ENCODE measurements around the gene PHC2. TPM values are rescaled to one million over a fixed set of nuclear protein-coding genes. Genes with fewer than 3 reads are reported as not detected.

Gene PHC2
- total RNA-seq, 4 donors from 2014 or later = 52.7 to 68.9 (median 59.8) TPM

DNA sequence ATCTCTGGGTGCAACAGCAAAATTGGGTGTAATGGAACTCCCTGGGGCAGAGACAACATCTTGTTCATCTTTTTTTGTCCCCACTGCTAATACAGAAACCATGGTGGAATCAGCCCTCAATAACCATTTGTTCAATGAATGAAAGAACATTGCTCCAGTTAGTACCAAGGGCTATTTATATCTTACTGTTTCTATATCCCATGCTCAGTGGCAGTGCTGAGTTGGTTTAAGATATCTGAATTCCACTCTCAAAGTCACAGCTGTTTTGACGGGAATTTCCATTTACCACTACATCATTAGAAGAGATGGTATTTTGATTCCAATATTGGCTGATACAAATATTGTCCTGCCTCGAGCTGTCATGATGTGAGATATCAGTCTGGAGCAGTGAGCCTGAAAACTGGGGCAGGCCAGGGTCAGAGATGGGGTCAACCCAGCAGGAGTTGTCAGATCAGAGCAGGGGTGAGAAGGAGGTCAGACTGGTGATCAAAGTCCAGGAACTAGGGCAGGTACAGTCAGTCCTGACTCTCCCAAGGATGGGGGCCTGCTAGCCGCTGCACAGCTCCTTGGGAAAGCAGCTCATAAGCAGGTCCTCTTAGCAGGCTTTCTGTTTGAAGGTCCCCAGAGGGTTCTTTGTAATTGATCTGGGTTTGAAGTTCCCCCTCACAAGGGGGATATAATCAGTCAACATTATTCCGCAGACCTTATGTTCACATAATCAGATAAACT, 5.8 kb upstream of the PHC2 start:
- no peak for DNase-seq
- intact Hi-C loops (cut with DNase I; ENCODE audit: low total_unique reads) (no loop called here), in situ Hi-C loops (cut with MboI; ENCODE audit: low pct_ligation_motif_present in 1 of 4, low pct_unique_long_range_greater_than_20kb in 1 of 4, low sequenced_read_pairs in 3 of 4) (no loop called here)
- Histone ChIP-seq H3K4me1 (peaks cover 0 to 8% (median 0%) of the 10 kb centered on the region in 4 donors), H3K27me3 (no peaks in the 10 kb centered on the region), H3K9me3 (no peaks in the 10 kb centered on the region), H3K36me3 (no peaks in the 10 kb centered on the region), H3K27ac (no peak overlapping the region), H3K4me3 (no peak overlapping the region)
- WGBS, 2 donors (ENCODE audit: low coverage in 1 of 2) = 71 to 74% methylated on average over 1 to 4 of the region's 4 CpGs
- no peak for TF ChIP-seq POLR2A (IDR thresholded peaks at IDR 0.05)
- no peak for TF ChIP-seq CTCF (IDR thresholded peaks at IDR 0.05)
- no peak for TF ChIP-seq POLR2AphosphoS5 (IDR thresholded peaks at IDR 0.05)
- TF ChIP-seq EP300 (IDR thresholded peaks at IDR 0.05; ENCODE audit: low read depth) = no peak

DNA sequence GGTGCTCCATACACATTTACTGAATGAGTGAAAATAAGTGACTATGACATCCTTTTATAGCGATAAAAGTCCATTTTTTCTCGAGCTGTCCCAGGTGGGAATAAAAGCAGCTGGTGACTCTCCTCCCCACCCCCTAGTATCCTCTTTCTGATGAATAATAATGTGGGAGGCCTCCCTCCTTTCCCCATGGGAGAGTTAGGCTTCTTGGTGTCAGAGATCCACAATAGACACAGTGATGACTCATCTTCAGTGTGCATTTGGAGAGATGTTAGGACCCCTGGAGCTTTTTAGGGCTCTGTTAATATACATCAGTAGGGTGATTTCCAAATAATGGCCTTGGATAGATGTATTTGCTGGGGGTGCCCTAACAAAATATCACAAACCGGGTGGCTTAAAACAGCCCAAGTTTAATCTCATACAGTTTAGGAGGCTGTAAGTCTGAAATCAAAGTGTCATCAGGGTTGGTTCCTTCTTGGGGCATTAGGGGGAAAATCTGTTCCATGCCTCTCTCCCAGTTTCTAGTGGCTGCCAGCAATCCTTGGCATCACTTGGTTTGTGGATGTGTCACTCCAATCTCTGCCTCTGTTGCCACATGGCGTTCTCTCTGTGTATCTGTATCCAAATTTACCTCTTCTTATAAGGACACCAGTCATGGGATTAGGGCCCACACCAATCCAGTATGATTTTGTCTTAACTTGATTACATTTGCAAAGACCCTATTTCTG, 4.4 kb upstream of the PHC2 start:
- Histone ChIP-seq H3K9me3 (no peaks in the 10 kb centered on the region), H3K4me1 (peaks cover 0 to 10% (median under 1%) of the 10 kb centered on the region in 4 donors), H3K4me3 (no peak overlapping the region), H3K27ac (no peak overlapping the region), H3K36me3 (no peaks in the 10 kb centered on the region), H3K27me3 (peaks cover 2% of the 10 kb centered on the region)
- in situ Hi-C loops (cut with MboI; ENCODE audit: low pct_ligation_motif_present in 1 of 4, low pct_unique_long_range_greater_than_20kb in 1 of 4, low sequenced_read_pairs in 3 of 4) (no loop called here), intact Hi-C loops (cut with DNase I; ENCODE audit: low total_unique reads) (no loop called here)
- WGBS, 2 donors (ENCODE audit: low coverage in 1 of 2) = 66 to 76% methylated on average over 3 to 4 of the region's 4 CpGs
- DNase-seq = no peak
- TF ChIP-seq POLR2A (IDR thresholded peaks at IDR 0.05) = no peak

- in situ Hi-C loops (cut with MboI; ENCODE audit: low pct_ligation_motif_present in 1 of 4, low pct_unique_long_range_greater_than_20kb in 1 of 4, low sequenced_read_pairs in 3 of 4) (no loop called here), intact Hi-C loops (cut with DNase I; ENCODE audit: low total_unique reads) (no loop called here)
- H3K4me3 ChIP-seq = no peak overlapping the region
- TF ChIP-seq POLR2AphosphoS5 (IDR thresholded peaks at IDR 0.05) (no peak), EP300 (IDR thresholded peaks at IDR 0.05; ENCODE audit: low read depth) (no peak), POLR2A (IDR thresholded peaks at IDR 0.05) (no peak), CTCF (IDR thresholded peaks at IDR 0.05) (no peak)
- peaks cover 11% of the 10 kb centered on the region for H3K27me3 ChIP-seq
- H3K9me3 ChIP-seq = no peaks in the 10 kb centered on the region
- 89 to 95% methylated on average over 1 of the region's 1 CpG for WGBS, 2 donors (ENCODE audit: low coverage in 1 of 2)
- DNase-seq = no peak
- peak overlapping the region in 3 of 4 donors; percentile 46 to 67 (median 59) for H3K27ac ChIP-seq
- H3K4me1 ChIP-seq = peaks cover 0 to 19% (median 8%) of the 10 kb centered on the region in 4 donors
- H3K36me3 ChIP-seq = no peaks in the 10 kb centered on the region
Observed at GRCh38 chr1:33434363-33434750, 3.5 kb upstream of the PHC2 start.

- no peaks in the 10 kb centered on the region for H3K9me3 ChIP-seq
- H3K4me3 ChIP-seq = no peak overlapping the region
- H3K27me3 ChIP-seq = peaks cover 17% of the 10 kb centered on the region
- in situ Hi-C loops (cut with MboI; ENCODE audit: low pct_ligation_motif_present in 1 of 4, low pct_unique_long_range_greater_than_20kb in 1 of 4, low sequenced_read_pairs in 3 of 4) = no loop called here
- H3K36me3 ChIP-seq = no peaks in the 10 kb centered on the region
- peaks cover 0 to 24% (median 8%) of the 10 kb centered on the region in 4 donors for H3K4me1 ChIP-seq
- 56 to 60% methylated on average over 2 to 3 of the region's 3 CpGs for WGBS, 2 donors (ENCODE audit: low coverage in 1 of 2)
- no peak for TF ChIP-seq CTCF (IDR thresholded peaks at IDR 0.05)
- peak; percentile 28 to 76 (median 57) for TF ChIP-seq POLR2AphosphoS5 (IDR thresholded peaks at IDR 0.05)
- TF ChIP-seq EP300 (IDR thresholded peaks at IDR 0.05; ENCODE audit: low read depth) = no peak
- TF ChIP-seq POLR2A (IDR thresholded peaks at IDR 0.05) = no peak
- intact Hi-C loops (cut with DNase I; ENCODE audit: low total_unique reads) = no loop called here
- H3K27ac ChIP-seq = peak overlapping the region; percentile 33 to 67 (median 52)
- peak; percentile 54 for DNase-seq
Observed at GRCh38 chr1:33433509-33434362, 2.8 kb upstream of the PHC2 start.
